Choroid plexus epithelial cell (primary cell): ENCODE measurements around the gene NECTIN2.

ENCODE experiments used
- DNase-seq: peaks from one replicate; pipeline ENCODE4 v3.0.0-alpha.2; 2010; ENCODE audit warnings: low read depth
- H3K4me3 ChIP-seq: 2 replicates; pipeline ENCODE4 v1.5.1; 2011; ENCODE audit warnings: low read depth, mild to moderate bottlenecking, control low read depth, low read length, moderate library complexity
- TF ChIP-seq, protein P1 (sequence below): conservative IDR thresholded peaks from 2 replicates; pipeline ENCODE4 v1.5.1; 2011; ENCODE audit warnings: low read depth, mild to moderate bottlenecking, control low read depth, inconsistent platforms, low read length, moderate library complexity

The NECTIN2 gene

DNA sequence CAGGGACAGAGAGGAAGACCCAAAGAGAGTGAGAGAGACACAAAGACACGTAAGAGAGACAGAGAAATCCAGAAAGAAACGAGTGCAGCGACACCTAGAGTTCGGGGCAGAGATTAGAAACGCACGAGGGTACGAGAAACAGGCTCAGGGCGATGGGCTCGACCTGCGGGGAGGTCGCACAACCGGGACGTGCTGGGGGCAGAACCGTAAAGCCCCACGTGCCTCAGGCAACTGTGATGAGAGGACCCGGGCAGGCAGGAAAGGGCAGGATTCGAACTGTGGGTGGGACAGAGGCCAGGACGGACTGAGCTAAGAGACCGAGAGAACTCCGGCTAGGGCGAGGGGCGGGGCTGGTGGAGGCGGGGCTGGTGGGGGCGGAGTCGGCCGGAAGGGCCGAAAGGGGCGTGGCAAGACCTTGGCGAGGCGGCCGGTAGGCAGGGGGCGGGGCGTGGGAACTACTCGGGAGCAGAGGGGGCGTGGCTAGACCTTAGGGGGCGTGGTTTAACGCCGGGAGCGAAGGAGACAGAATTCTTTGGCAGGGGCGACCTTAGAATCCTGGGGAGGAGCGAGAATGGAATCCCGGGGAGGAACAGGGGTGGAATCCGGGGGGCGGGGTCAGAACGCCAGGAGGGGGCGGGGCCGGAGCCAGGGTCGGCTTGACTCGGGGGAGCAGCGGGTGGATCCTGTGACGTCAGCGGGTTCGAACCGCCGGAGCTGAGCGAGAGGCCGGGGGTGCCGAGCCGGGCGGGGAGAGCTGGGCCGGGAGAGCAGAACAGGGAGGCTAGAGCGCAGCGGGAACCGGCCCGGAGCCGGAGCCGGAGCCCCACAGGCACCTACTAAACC, at the start of gene NECTIN2:
Gene NECTIN2 (plus strand): TSS at position 686 of the 843 bp plus-strand sequence. CDS start 229 bp downstream, outside the sequence.
- H3K4me3 ChIP-seq, result peak within 1 kb of the TSS; percentile 88

DNA sequence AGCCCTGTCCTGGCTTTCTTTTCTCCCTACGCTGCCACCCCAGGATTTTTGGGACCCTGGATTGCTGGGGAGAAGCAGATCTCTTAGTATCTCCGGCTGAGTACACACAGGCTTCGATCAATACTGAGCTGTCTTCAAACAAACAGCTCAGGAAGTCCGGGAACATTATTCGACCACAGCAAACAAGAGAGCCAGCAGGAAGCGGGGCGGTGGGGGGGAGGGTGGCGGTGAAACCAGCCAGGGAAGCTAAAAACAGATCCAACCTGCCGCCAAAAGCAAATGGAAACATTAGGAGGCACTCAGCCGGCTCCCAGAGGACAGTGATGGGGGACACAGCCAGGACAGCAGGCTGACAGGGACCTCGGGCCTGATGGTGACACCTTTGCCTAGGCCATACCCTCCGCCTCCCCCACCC, 49.4 kb upstream of the NECTIN2 start:
- no peak overlapping the region for H3K4me3 ChIP-seq
- TF ChIP-seq, protein P1, sequence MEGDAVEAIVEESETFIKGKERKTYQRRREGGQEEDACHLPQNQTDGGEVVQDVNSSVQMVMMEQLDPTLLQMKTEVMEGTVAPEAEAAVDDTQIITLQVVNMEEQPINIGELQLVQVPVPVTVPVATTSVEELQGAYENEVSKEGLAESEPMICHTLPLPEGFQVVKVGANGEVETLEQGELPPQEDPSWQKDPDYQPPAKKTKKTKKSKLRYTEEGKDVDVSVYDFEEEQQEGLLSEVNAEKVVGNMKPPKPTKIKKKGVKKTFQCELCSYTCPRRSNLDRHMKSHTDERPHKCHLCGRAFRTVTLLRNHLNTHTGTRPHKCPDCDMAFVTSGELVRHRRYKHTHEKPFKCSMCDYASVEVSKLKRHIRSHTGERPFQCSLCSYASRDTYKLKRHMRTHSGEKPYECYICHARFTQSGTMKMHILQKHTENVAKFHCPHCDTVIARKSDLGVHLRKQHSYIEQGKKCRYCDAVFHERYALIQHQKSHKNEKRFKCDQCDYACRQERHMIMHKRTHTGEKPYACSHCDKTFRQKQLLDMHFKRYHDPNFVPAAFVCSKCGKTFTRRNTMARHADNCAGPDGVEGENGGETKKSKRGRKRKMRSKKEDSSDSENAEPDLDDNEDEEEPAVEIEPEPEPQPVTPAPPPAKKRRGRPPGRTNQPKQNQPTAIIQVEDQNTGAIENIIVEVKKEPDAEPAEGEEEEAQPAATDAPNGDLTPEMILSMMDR, result no peak
- peak; percentile 61 for DNase-seq

More for the DNA sequence above, at the start of gene NECTIN2:
- DNase-seq, result peak; percentile 99
- TF ChIP-seq, protein P1, result peak; percentile 91

DNA sequence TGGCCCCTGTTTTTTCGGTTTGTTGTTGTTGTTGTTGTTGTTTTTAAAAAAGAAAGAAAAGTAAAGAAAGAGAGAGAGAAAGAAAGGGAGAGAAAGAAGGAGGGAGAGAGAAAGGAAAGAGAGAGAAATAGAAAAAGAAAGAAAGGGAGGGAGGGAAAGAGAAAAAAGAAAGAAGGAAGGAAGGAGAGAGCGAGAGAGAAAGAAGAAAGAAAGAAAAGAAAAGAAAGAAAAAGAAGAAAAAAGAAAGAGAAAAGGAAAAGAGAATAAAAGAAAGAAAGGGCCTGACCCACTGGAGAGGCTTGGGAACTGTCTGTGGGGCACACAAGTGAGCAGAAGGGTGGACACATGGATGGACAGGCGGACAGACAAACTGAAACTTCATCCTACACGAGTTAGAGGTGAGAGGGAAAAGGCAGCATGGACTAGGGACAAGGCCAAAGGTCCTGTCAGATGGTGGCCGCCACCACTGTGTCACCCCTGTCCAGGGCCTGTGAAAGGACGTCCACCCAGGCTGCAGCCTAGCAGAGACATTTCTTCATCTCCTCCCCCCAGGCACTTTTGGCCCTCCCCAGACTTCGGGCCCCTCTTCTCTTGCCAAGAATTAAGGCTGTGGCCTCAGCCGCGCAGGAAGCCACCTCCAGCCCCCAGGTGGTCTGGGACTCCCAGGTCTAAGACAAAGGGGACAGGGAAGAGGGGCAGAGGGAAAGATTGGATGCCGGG, 46.3 kb upstream of the NECTIN2 start:
- no peak for DNase-seq
- H3K4me3 ChIP-seq, result no peak overlapping the region
- TF ChIP-seq, protein P1, result no peak

DNA sequence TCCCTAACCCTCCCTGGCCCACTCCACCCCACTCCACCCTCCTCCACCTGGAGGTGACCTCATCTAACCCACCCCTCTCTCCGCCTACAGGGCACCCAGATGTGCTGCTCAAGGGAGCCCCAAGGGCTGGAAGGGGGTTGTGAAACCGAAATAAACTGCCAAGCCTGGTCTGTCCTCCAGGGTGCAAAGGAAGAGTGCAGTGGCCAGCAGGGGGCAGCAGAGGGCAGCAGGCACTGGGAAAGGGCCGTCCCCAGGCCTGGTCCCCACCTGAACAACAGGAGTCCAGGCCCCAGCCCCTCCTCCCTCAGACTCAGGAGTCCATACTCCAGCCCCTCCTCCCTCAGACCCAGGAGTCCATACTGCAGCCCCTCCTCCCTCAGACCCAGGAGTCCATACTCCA, 45.6 kb upstream of the NECTIN2 start:
- peak; percentile 79 for DNase-seq
- TF ChIP-seq, protein P1, result peak; percentile 96
- no peak overlapping the region for H3K4me3 ChIP-seq

DNA sequence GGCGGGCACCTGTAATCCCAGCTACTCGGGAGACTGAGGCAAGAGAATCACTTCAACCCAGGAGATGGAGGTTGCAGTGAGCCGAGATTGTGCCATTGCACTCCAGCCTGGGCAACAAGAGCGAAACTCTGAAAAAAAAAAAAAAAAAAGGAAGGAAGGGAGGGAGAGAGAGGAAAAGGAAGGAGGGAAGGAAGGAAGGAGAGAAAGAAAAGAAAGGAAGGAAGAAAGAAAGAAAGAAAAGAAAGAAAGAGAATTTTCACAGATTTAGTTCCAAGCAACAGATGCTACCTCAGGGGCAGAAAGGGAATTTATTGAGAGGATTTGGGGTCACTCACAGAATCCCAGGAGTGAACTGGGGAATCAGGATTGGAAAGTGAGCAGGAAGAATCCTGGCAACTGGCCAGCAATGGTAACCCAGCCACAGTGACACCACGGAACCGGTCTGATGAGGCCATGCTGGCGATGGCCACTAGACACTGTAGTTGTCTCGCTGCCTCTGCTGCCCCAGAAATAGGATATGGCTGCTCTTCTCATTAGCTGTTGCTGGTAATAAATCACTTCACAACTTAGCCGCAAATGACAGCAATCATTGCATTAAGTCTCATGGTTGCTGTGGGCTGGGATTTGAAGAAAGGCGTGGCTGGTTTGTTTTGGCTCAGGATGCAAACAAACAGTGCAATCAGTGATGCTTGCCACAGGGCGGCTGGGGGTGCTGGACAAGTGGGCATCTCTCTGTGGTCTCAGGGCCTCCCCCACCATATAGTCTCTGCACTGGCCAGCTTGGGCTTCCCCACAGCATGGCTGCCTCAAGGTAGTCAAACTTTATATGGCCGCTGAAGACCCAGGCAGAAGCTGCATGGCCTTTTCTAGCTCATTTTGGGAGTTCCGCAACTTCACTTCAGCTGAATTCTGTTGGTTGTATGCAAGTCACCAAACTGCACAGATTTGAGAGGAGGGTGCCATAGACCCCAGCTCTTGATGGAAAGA, 42.4 kb upstream of the NECTIN2 start:
- TF ChIP-seq, protein P1, result no peak
- no peak for DNase-seq

DNA sequence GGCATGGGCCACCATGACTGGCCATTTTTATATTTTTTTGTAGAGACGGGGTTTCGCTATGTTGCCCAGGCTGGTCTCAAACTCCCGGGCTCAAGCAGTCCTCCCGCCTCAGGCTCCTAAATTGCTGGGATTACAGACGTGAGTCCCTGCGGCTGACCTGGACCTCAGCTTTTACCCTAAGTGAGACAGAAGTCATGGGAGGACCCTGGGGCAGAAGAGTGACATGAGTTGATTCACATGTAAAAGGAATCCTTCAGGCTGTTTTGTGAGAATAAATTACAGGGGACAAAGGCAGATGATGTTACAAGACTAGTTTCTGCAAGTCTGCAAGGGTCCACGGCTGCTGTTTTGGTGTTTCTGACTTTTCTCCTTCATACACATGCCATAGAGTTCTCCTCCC, 39.8 kb upstream of the NECTIN2 start:
- no peak for DNase-seq
- TF ChIP-seq, protein P1, result no peak
- no peak overlapping the region for H3K4me3 ChIP-seq

More for the DNA sequence above, 42.4 kb upstream of the NECTIN2 start:
- no peak overlapping the region for H3K4me3 ChIP-seq
